Thoracic aorta (tissue), 2 donors: ENCODE measurements around the gene MPP7. TPM values are rescaled to one million over a fixed set of nuclear protein-coding genes. Genes with fewer than 3 reads are reported as not detected.

Source experiments
- ATAC-seq: fragments of 150-250 bp; one replicate; pipeline ENCODE4 v1.8.0; 2017; ENCODE audit warnings: low read depth; ENCODE audit not compliant: insufficient number of reproducible peaks, low FRiP score
- DNase-seq: peaks from one replicate; pipeline ENCODE4 v3.0.0-alpha.2; 2020; ENCODE audit warnings: low spot score
- H3K27ac ChIP-seq, 2 donors: fragments of 200-600 bp; sonication (generic); 1 replicate in 1 of 2; 2 replicates in 1 of 2; pipeline ENCODE4 v1.5.1; 2016; ENCODE audit warnings: mild to moderate bottlenecking in 2 of 2, moderate library complexity in 2 of 2
- H3K27me3 ChIP-seq: fragments of 200-600 bp; sonication (generic); replicated peaks from 2 replicates; pipeline ENCODE4 v1.6.0; 2016; ENCODE audit warnings: mild to moderate bottlenecking; ENCODE audit not compliant: insufficient read depth
- H3K36me3 ChIP-seq: fragments of 200-600 bp; sonication (generic); one replicate; pipeline ENCODE4 v1.5.1; 2016
- H3K4me1 ChIP-seq, 2 donors: fragments of 200-600 bp; sonication (generic); 1 replicate in 1 of 2; 2 replicates in 1 of 2; pipeline versions ENCODE4 v1.5.1 to v1.6.0; 2016; ENCODE audit warnings: low read depth in 2 of 2, mild to moderate bottlenecking in 1 of 2; ENCODE audit not compliant: control insufficient read depth in 1 of 2
- H3K4me3 ChIP-seq: fragments of 200-600 bp; sonication (generic); 2 replicates; pipeline ENCODE4 v1.5.1; 2016; ENCODE audit warnings: mild to moderate bottlenecking
- H3K9me3 ChIP-seq: fragments of 200-600 bp; sonication (generic); 2 replicates; pipeline ENCODE4 v1.5.1; 2016
- CTCF ChIP-seq: fragments of 200-600 bp; sonication (generic); IDR thresholded peaks from one replicate; pipeline ENCODE4 v1.5.1; 2019; ENCODE audit warnings: antibody characterized with exemption
- total RNA-seq, 2 donors: library from RNA; depleted of rRNA; stranded (reverse); fragments of >200 nt; gene quantifications; one replicate each; pipeline versions ENCODE4 v1.1.0 to v1.2.3, GENCODE V29; 2016

Gene MPP7
- total RNA-seq, 2 donors from 2014 or later = 28.2 to 48.5 TPM

- no peak for ATAC-seq
- Histone ChIP-seq H3K27ac (peak overlapping the region; percentile 87), H3K36me3 (no peaks in the 10 kb centered on the region), H3K9me3 (no peaks in the 10 kb centered on the region), H3K4me1 (peaks cover 23 to 65% of the 10 kb centered on the region in 2 donors), H3K4me3 (no peak overlapping the region), H3K27me3 (no peaks in the 10 kb centered on the region)
- TF ChIP-seq CTCF = no peak
- no peak for DNase-seq
Measured at GRCh38 chr10:28278842-28279241, 24.0 kb downstream of the MPP7 start.

GRCh38 chr10:28276384-28276783 lies 26.5 kb downstream of the MPP7 start:
- no peak for ATAC-seq
- peak overlapping the region in 1 of 2 donors; percentile 61 for H3K27ac ChIP-seq
- no peak for TF ChIP-seq CTCF

GRCh38 chr10:28274475-28274874 lies 28.4 kb downstream of the MPP7 start:
- TF ChIP-seq CTCF = no peak
- H3K36me3 ChIP-seq = no peaks in the 10 kb centered on the region
- no peaks in the 10 kb centered on the region for H3K9me3 ChIP-seq
- H3K27me3 ChIP-seq = no peaks in the 10 kb centered on the region
- ATAC-seq = no peak
- H3K4me3 ChIP-seq = no peak overlapping the region
- peaks cover 7 to 34% of the 10 kb centered on the region in 2 donors for H3K4me1 ChIP-seq
- DNase-seq = no peak
- H3K27ac ChIP-seq = no peak overlapping the region

More at GRCh38 chr10:28276384-28276783, 26.5 kb downstream of the MPP7 start:
- no peak for DNase-seq
- peaks cover 13 to 45% of the 10 kb centered on the region in 2 donors for H3K4me1 ChIP-seq
- H3K9me3 ChIP-seq = no peaks in the 10 kb centered on the region
- H3K36me3 ChIP-seq = no peaks in the 10 kb centered on the region
- H3K4me3 ChIP-seq = no peak overlapping the region
- H3K27me3 ChIP-seq = no peaks in the 10 kb centered on the region

GRCh38 chr10:28273343-28273742 lies 29.5 kb downstream of the MPP7 start:
- no peak for DNase-seq

GRCh38 chr10:28269842-28270456 lies 32.9 kb downstream of the MPP7 start:
- Histone ChIP-seq H3K9me3 (no peaks in the 10 kb centered on the region), H3K27ac (no peak overlapping the region), H3K4me3 (no peak overlapping the region), H3K36me3 (no peaks in the 10 kb centered on the region), H3K27me3 (no peaks in the 10 kb centered on the region), H3K4me1 (peaks cover 0 to 10% of the 10 kb centered on the region in 2 donors)
- no peak for TF ChIP-seq CTCF
- DNase-seq = no peak
- no peak for ATAC-seq

More at GRCh38 chr10:28273343-28273742, 29.5 kb downstream of the MPP7 start:
- Histone ChIP-seq H3K9me3 (no peaks in the 10 kb centered on the region), H3K27me3 (no peaks in the 10 kb centered on the region), H3K27ac (no peak overlapping the region), H3K4me1 (peaks cover 3 to 25% of the 10 kb centered on the region in 2 donors), H3K4me3 (no peak overlapping the region), H3K36me3 (no peaks in the 10 kb centered on the region)
- no peak for ATAC-seq
- TF ChIP-seq CTCF = no peak
